H1 (cell line): Measurements from ENCODE around the gene SLC25A28. TPM values are rescaled to one million over a fixed set of nuclear protein-coding genes. Genes with fewer than 3 reads are reported as not detected.

Experiments used
- HDAC6 ChIP-seq: IDR thresholded peaks from one replicate; pipeline ENCODE4 v1.7.1; 2012; ENCODE audit warnings: low read depth, mild to moderate bottlenecking, inconsistent platforms, low read length, moderate library complexity
- NRF1 ChIP-seq: IDR thresholded peaks from 2 replicates; pipeline ENCODE4 v1.6.1; 2011; ENCODE audit warnings: mild to moderate bottlenecking, low read depth, low read length, improper control_type of control experiment
- polyA plus RNA-seq, 7 experiments: library from polyadenylated mRNA; depleted of rRNA in 3 of 7; stranded (reverse) in 5 of 7; unstranded in 2 of 7; fragments of >200 nt in 5 of 7; fragments of 200-250 nt in 2 of 7; gene quantifications; 1 replicate in 5 of 7; 2 replicates in 1 of 7; 4 replicates in 1 of 7; pipeline versions ENCODE4 v1.2.1 to v1.2.3, GENCODE V29; 2011 to 2013; ENCODE audit warnings: missing spikeins in 2 of 7, mixed read lengths in 2 of 7
- total RNA-seq: library from RNA; stranded (reverse); fragmentation: NEBNext Ultra II Directional; extraction: Animal tissue kit (Norgen Biotek cat#: 25700); gene quantifications from 2 replicates; pipeline ENCODE4 v1.2.1, GENCODE V29; 2021
- TF ChIP-seq, protein P1 (sequence below): fragments of 300-600 bp; sonication (generic); IDR thresholded peaks from 2 replicates; pipeline ENCODE4 v1.7.1; 2012; ENCODE audit warnings: low read length, moderate library complexity, mild to moderate bottlenecking, inconsistent platforms; ENCODE audit not compliant: insufficient replicate concordance

SLC25A28 gene
- total and polyA plus RNA-seq, 2 of the 8 experiments (the other 6 are each of a cell fraction or from before 2014, with no cell fraction given): 17.2 to 18.5 TPM

DNA sequence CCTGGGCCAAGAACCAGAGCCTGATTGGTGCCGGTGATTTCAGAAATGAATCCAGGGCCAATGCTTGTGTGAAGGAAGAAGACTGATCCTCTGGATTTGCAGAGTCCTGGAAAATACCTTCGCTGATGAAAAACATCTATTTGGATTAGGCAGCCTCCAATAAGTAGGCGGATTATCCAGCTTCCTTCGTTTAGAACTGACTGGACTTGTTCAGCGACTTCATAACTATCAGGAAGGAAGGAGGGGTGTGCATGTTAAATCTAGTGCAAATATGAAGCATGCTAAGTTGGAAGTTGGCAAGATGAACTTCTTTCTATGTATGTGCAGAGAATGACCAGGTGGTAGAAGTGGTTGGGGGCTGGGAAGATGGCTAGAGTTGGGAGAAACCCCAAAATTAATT, 46.4 kb downstream of the SLC25A28 start (continued):
- TF ChIP-seq, protein P1, sequence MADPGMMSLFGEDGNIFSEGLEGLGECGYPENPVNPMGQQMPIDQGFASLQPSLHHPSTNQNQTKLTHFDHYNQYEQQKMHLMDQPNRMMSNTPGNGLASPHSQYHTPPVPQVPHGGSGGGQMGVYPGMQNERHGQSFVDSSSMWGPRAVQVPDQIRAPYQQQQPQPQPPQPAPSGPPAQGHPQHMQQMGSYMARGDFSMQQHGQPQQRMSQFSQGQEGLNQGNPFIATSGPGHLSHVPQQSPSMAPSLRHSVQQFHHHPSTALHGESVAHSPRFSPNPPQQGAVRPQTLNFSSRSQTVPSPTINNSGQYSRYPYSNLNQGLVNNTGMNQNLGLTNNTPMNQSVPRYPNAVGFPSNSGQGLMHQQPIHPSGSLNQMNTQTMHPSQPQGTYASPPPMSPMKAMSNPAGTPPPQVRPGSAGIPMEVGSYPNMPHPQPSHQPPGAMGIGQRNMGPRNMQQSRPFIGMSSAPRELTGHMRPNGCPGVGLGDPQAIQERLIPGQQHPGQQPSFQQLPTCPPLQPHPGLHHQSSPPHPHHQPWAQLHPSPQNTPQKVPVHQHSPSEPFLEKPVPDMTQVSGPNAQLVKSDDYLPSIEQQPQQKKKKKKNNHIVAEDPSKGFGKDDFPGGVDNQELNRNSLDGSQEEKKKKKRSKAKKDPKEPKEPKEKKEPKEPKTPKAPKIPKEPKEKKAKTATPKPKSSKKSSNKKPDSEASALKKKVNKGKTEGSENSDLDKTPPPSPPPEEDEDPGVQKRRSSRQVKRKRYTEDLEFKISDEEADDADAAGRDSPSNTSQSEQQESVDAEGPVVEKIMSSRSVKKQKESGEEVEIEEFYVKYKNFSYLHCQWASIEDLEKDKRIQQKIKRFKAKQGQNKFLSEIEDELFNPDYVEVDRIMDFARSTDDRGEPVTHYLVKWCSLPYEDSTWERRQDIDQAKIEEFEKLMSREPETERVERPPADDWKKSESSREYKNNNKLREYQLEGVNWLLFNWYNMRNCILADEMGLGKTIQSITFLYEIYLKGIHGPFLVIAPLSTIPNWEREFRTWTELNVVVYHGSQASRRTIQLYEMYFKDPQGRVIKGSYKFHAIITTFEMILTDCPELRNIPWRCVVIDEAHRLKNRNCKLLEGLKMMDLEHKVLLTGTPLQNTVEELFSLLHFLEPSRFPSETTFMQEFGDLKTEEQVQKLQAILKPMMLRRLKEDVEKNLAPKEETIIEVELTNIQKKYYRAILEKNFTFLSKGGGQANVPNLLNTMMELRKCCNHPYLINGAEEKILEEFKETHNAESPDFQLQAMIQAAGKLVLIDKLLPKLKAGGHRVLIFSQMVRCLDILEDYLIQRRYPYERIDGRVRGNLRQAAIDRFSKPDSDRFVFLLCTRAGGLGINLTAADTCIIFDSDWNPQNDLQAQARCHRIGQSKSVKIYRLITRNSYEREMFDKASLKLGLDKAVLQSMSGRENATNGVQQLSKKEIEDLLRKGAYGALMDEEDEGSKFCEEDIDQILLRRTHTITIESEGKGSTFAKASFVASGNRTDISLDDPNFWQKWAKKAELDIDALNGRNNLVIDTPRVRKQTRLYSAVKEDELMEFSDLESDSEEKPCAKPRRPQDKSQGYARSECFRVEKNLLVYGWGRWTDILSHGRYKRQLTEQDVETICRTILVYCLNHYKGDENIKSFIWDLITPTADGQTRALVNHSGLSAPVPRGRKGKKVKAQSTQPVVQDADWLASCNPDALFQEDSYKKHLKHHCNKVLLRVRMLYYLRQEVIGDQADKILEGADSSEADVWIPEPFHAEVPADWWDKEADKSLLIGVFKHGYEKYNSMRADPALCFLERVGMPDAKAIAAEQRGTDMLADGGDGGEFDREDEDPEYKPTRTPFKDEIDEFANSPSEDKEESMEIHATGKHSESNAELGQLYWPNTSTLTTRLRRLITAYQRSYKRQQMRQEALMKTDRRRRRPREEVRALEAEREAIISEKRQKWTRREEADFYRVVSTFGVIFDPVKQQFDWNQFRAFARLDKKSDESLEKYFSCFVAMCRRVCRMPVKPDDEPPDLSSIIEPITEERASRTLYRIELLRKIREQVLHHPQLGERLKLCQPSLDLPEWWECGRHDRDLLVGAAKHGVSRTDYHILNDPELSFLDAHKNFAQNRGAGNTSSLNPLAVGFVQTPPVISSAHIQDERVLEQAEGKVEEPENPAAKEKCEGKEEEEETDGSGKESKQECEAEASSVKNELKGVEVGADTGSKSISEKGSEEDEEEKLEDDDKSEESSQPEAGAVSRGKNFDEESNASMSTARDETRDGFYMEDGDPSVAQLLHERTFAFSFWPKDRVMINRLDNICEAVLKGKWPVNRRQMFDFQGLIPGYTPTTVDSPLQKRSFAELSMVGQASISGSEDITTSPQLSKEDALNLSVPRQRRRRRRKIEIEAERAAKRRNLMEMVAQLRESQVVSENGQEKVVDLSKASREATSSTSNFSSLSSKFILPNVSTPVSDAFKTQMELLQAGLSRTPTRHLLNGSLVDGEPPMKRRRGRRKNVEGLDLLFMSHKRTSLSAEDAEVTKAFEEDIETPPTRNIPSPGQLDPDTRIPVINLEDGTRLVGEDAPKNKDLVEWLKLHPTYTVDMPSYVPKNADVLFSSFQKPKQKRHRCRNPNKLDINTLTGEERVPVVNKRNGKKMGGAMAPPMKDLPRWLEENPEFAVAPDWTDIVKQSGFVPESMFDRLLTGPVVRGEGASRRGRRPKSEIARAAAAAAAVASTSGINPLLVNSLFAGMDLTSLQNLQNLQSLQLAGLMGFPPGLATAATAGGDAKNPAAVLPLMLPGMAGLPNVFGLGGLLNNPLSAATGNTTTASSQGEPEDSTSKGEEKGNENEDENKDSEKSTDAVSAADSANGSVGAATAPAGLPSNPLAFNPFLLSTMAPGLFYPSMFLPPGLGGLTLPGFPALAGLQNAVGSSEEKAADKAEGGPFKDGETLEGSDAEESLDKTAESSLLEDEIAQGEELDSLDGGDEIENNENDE: no peak
- TF ChIP-seq HDAC6: no peak
- TF ChIP-seq NRF1: no peak
